NB4 (cell line): Measurements from ENCODE around the gene MGRN1.

Source experiments
- TF ChIP-seq, protein P1 (sequence below): IDR thresholded peaks from one replicate; pipeline ENCODE4 v1.5.1; 2012; ENCODE audit warnings: low read depth, low read length
- TF ChIP-seq, protein P2 (sequence below): IDR thresholded peaks from 2 replicates; pipeline ENCODE4 v1.6.1; 2011; ENCODE audit warnings: low read depth, low read length

DNA sequence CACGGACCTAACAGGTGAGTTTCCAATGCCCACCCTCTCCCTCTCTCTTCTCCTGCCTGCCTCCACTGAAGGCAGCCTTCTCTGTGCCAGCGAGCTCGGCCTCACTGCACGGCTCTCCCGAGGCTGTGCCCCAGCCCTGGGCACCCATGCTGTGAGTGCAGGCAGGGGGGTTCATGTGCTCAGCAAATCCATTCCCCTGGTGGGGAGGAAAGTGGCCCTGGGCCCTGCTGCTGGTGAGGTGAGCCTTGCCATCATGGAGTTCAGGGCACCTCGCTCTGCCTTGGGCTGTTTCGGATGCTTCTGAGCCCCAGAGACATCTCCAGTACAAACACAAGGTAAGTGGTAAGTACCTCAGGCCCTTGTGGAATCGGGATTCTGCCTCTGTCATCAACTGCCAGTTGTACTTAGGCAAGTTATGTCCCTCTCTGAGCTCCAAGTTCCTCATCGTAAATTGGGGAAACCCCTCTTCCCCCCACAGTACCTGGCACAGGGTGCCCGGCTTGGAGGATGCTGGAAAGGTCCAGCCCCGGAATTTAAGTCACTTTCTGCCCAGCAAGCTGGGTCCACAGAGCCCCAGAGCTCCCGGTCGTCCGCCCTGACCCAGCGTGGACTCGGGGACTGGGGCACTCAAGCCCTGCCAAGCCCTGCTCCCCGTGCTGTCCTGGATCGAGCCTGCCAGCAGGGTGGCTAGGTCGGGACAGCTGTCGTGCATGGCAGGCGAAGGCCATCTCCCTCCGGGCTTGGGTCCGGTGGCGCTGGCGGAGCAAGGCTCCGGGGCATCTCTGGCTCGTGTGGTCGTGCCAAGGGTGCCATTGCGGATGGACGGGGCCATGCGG is 68.1 kb downstream of the MGRN1 start:
- TF ChIP-seq, protein P1, sequence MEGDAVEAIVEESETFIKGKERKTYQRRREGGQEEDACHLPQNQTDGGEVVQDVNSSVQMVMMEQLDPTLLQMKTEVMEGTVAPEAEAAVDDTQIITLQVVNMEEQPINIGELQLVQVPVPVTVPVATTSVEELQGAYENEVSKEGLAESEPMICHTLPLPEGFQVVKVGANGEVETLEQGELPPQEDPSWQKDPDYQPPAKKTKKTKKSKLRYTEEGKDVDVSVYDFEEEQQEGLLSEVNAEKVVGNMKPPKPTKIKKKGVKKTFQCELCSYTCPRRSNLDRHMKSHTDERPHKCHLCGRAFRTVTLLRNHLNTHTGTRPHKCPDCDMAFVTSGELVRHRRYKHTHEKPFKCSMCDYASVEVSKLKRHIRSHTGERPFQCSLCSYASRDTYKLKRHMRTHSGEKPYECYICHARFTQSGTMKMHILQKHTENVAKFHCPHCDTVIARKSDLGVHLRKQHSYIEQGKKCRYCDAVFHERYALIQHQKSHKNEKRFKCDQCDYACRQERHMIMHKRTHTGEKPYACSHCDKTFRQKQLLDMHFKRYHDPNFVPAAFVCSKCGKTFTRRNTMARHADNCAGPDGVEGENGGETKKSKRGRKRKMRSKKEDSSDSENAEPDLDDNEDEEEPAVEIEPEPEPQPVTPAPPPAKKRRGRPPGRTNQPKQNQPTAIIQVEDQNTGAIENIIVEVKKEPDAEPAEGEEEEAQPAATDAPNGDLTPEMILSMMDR, result no peak
- TF ChIP-seq, protein P2, sequence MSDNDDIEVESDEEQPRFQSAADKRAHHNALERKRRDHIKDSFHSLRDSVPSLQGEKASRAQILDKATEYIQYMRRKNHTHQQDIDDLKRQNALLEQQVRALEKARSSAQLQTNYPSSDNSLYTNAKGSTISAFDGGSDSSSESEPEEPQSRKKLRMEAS, result no peak
